HepG2 (cell line): ENCODE results near the gene OSCP1. TPM values are rescaled to one million over a fixed set of nuclear protein-coding genes. Genes with fewer than 3 reads are reported as not detected.

ENCODE experiments used
- HIC2 ChIP-seq: sonication (generic); formaldehyde crosslinking; IDR thresholded peaks from 2 replicates; pipeline ENCODE4 v1.9.0; 2022; ENCODE audit warnings: low read depth, missing genetic modification reagents
- HMG20A ChIP-seq: IDR thresholded peaks from 2 replicates; pipeline ENCODE4 v1.6.1; 2016; ENCODE audit warnings: borderline replicate concordance
- HNF1A ChIP-seq, 2 experiments: sonication (generic) in 1 of 2; formaldehyde crosslinking in 1 of 2; IDR thresholded peaks; 2 replicates each; pipeline versions ENCODE4 v1.4.0 to v1.6.1; 2016 to 2020; ENCODE audit warnings: borderline replicate concordance in 1 of 2, low read depth in 1 of 2, mild to moderate bottlenecking in 1 of 2, missing genetic modification reagents in 1 of 2
- KDM1A ChIP-seq: IDR thresholded peaks from 2 replicates; pipeline ENCODE4 v1.6.1; 2016; ENCODE audit warnings: missing compliant biosample characterization
- REPIN1 ChIP-seq: sonication (generic); formaldehyde crosslinking; IDR thresholded peaks from 2 replicates; pipeline ENCODE4 v1.8.0; 2022; ENCODE audit warnings: missing genetic modification reagents, low read depth, mild to moderate bottlenecking, borderline replicate concordance
- RFX1 ChIP-seq: fragments of 450-650 bp; IDR thresholded peaks from 2 replicates; pipeline ENCODE4 v1.6.1; 2017
- SP1 ChIP-seq, 2 experiments: fragments of 450-650 bp in 1 of 2; sonication (generic) in 1 of 2; formaldehyde crosslinking in 1 of 2; IDR thresholded peaks; 2 replicates each; pipeline versions ENCODE4 v1.4.0 to v1.6.1; 2016 to 2020; ENCODE audit warnings: missing genetic modification reagents in 1 of 2
- THRA ChIP-seq: sonication (generic); formaldehyde crosslinking; IDR thresholded peaks from 2 replicates; pipeline ENCODE4 v1.4.0; 2020; ENCODE audit warnings: missing genetic modification reagents, borderline replicate concordance
- ZNF101 ChIP-seq: sonication (generic); formaldehyde crosslinking; IDR thresholded peaks from 2 replicates; pipeline ENCODE4 v1.4.0; 2020; ENCODE audit warnings: mild to moderate bottlenecking, low read depth, missing genetic modification reagents, borderline replicate concordance
- ZNF138 ChIP-seq: sonication (generic); formaldehyde crosslinking; IDR thresholded peaks from 2 replicates; pipeline ENCODE4 v1.5.0; 2020; ENCODE audit warnings: mild to moderate bottlenecking, low read depth, missing genetic modification reagents
- ZNF382 ChIP-seq: sonication (generic); formaldehyde crosslinking; IDR thresholded peaks from 2 replicates; pipeline ENCODE4 v1.5.0; 2020; ENCODE audit warnings: missing genetic modification reagents, mild to moderate bottlenecking, borderline replicate concordance
- polyA plus RNA-seq, 8 experiments: library from polyadenylated mRNA; depleted of rRNA in 3 of 8; stranded (reverse) in 7 of 8; unstranded in 1 of 8; fragments of >200 nt; fragmentation: Illumina TruSeq in 4 of 8; extraction: Trizol in 4 of 8; gene quantifications; 2 replicates each; pipeline versions ENCODE4 v1.2.1 to v1.2.3, GENCODE V29; 2011 to 2016; ENCODE audit warnings: low read depth in 4 of 8, missing spikeins in 1 of 8, mixed read lengths in 1 of 8; ENCODE audit not compliant: insufficient read depth in 1 of 8
- total RNA-seq, 5 experiments: library from RNA; depleted of rRNA; stranded (reverse); fragments of >200 nt; fragmentation: Illumina TruSeq; extraction: Trizol; gene quantifications; 2 replicates each; pipeline ENCODE4 v1.2.3, GENCODE V29; 2016; ENCODE audit warnings: low read depth in 1 of 5
- TF ChIP-seq, protein P1 (sequence below): sonication (generic); formaldehyde crosslinking; IDR thresholded peaks from 2 replicates; pipeline ENCODE4 v1.5.1; 2020; ENCODE audit warnings: missing genetic modification reagents, mild to moderate bottlenecking, borderline replicate concordance
- TF ChIP-seq, protein P2 (sequence below): sonication (generic); formaldehyde crosslinking; IDR thresholded peaks from 2 replicates; pipeline ENCODE4 v1.4.0; 2020; ENCODE audit warnings: missing genetic modification reagents, mild to moderate bottlenecking, borderline replicate concordance

OSCP1 gene
- total and polyA plus RNA-seq, 2 of the 13 experiments (the other 11 are each of a cell fraction or from before 2014, with no cell fraction given) = 0.60 to 0.84 TPM

DNA sequence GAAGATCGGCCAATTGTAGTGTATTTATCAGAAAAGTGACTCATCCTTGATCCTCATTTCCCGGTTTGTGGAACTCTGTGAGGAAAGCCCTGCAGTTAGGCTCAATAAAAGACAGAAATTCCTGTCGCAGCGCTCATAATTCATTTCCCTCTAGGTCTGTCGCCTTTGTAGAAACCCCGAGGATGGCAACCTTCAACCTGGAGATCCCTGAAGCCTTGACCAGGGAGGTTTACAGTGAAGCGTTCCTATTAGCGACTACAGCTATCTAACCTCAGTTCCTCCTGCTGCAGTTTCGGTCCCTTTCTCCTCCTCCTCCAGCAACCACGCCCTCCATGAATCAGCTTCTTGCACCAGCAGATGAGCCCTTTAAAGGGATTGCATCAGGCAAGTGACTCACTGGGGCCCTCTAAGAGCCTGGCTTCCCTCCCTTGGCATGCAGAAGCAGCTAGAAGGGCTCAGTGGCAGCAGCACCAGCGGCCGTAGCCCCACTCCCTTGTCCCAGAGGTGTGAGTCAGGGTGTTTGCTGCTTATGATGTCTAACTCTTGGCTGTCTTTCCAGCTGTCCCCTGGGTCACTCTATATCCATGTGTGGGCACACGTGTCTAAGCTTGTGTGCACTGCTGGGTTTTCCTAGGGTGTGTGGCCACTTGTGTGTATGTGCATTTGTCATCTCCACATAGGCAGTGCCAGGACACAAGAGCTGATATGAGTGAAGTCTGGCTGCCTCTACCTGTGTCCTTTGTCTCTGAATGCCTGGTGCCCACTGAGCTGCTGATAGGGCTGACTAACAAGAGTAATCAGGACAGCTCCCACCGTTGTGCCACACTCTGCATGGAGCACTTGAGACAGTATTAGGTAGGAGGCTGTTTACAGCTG is 63.7 kb downstream of the OSCP1 start (continued):
- TF ChIP-seq HNF1A (IDR thresholded peaks at IDR 0.05; ENCODE audit: low read depth) (no peak), HNF1A (CRISPR knock-in tag; IDR thresholded peaks at IDR 0.05; ENCODE audit: borderline replicate concordance) (no peak), HMG20A (CRISPR knock-in tag) (0 out of 2 replicates have a peak, but pooled peaks have one; percentile 33), HIC2 (CRISPR knock-in tag) (peak; percentile 67), RFX1 (no peak), ZNF138 (CRISPR knock-in tag) (no peak), THRA (CRISPR knock-in tag) (peak; percentile 5; the same call in 1 of the 2 replicates), ZNF382 (no peak), REPIN1 (CRISPR knock-in tag) (peak; percentile 80), ZNF101 (no peak), SP1 (IDR thresholded peaks at IDR 0.05) (no peak), SP1 (CRISPR knock-in tag; IDR thresholded peaks at IDR 0.05) (peak; percentile 31; the same call in 1 of the 2 replicates), KDM1A (CRISPR knock-in tag) (peak; percentile 77)
- TF ChIP-seq, protein P1, sequence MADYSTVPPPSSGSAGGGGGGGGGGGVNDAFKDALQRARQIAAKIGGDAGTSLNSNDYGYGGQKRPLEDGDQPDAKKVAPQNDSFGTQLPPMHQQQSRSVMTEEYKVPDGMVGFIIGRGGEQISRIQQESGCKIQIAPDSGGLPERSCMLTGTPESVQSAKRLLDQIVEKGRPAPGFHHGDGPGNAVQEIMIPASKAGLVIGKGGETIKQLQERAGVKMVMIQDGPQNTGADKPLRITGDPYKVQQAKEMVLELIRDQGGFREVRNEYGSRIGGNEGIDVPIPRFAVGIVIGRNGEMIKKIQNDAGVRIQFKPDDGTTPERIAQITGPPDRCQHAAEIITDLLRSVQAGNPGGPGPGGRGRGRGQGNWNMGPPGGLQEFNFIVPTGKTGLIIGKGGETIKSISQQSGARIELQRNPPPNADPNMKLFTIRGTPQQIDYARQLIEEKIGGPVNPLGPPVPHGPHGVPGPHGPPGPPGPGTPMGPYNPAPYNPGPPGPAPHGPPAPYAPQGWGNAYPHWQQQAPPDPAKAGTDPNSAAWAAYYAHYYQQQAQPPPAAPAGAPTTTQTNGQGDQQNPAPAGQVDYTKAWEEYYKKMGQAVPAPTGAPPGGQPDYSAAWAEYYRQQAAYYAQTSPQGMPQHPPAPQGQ (CRISPR knock-in tag) = peak; percentile 71; the same call in 1 of the 2 replicates
- TF ChIP-seq, protein P2, sequence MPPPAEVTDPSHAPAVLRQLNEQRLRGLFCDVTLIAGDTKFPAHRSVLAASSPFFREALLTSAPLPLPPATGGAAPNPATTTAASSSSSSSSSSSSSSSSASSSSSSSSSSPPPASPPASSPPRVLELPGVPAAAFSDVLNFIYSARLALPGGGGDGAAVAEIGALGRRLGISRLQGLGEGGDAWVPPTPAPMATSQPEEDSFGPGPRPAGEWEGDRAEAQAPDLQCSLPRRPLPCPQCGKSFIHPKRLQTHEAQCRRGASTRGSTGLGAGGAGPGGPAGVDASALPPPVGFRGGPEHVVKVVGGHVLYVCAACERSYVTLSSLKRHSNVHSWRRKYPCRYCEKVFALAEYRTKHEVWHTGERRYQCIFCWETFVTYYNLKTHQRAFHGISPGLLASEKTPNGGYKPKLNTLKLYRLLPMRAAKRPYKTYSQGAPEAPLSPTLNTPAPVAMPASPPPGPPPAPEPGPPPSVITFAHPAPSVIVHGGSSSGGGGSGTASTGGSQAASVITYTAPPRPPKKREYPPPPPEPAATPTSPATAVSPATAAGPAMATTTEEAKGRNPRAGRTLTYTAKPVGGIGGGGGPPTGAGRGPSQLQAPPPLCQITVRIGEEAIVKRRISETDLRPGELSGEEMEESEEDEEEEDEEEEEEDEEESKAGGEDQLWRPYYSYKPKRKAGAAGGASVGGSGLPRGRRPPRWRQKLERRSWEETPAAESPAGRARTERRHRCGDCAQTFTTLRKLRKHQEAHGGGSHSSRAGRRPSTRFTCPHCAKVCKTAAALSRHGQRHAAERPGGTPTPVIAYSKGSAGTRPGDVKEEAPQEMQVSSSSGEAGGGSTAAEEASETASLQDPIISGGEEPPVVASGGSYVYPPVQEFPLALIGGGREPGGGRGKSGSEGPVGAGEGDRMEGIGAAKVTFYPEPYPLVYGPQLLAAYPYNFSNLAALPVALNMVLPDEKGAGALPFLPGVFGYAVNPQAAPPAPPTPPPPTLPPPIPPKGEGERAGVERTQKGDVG (CRISPR knock-in tag) = no peak
